Activated CD4-positive, alpha-beta T cell treated with anti-CD3 and anti-CD28 coated beads for 24 hours (primary cell): ENCODE data around the gene BCAS4.
"Not testable (repeated sequence)": the region's sequence is repeated elsewhere in the genome, so short reads cannot be mapped to it uniquely, and the experiment has no call there.

Experiments used
- DNase-seq, 2 donors: peaks; one replicate each; pipeline ENCODE4 v3.0.0-alpha.2; 2020; ENCODE audit warnings: low read depth in 2 of 2

BCAS4 gene

GRCh38 chr20:50799176-50799889 is 4.5 kb downstream of the BCAS4 start:
- DNase-seq: no peak

- DNase-seq: no peak
Measured at GRCh38 chr20:50799890-50800550, 5.2 kb downstream of the BCAS4 start.

GRCh38 chr20:50800986-50801746 is 6.3 kb downstream of the BCAS4 start:
- not testable (repeated sequence) for DNase-seq

GRCh38 chr20:50801747-50802125 is 6.9 kb downstream of the BCAS4 start:
- no peak for DNase-seq

- DNase-seq: no peak
Measured at GRCh38 chr20:50802289-50802688, 7.4 kb downstream of the BCAS4 start.

GRCh38 chr20:50804437-50805348 is 9.8 kb downstream of the BCAS4 start:
- DNase-seq: no peak

- DNase-seq: no peak
Measured at GRCh38 chr20:50805349-50805684, 10.5 kb downstream of the BCAS4 start.

- DNase-seq: no peak
Measured at GRCh38 chr20:50806126-50806768, 11.4 kb downstream of the BCAS4 start.

- no peak for DNase-seq
Measured at GRCh38 chr20:50810063-50810462, 15.2 kb downstream of the BCAS4 start.

GRCh38 chr20:50810842-50811241 is 16.0 kb downstream of the BCAS4 start:
- DNase-seq: no peak

- DNase-seq: no peak
Measured at GRCh38 chr20:50813101-50813643, 18.3 kb downstream of the BCAS4 start.

GRCh38 chr20:50813801-50814200 is 18.9 kb downstream of the BCAS4 start:
- no peak for DNase-seq

GRCh38 chr20:50814438-50815161 is 19.7 kb downstream of the BCAS4 start:
- no peak for DNase-seq

GRCh38 chr20:50815162-50815989 is 20.5 kb downstream of the BCAS4 start:
- DNase-seq: no peak

GRCh38 chr20:50817776-50818172 is 22.9 kb downstream of the BCAS4 start:
- no peak for DNase-seq

GRCh38 chr20:50819349-50819748 is 24.5 kb downstream of the BCAS4 start:
- no peak for DNase-seq

GRCh38 chr20:50820515-50821256 is 25.8 kb downstream of the BCAS4 start:
- DNase-seq: no peak

GRCh38 chr20:50821257-50821921 is 26.5 kb downstream of the BCAS4 start:
- DNase-seq: no peak
